Stimulated activated naive CD8-positive, alpha-beta T cell treated with anti-CD3 and anti-CD28 coated beads, Interleukin-15, Interleukin-2, amounts not matched to agents 100 ng/mL and 50 ng/mL, for 24 hours (primary cell): ENCODE results near the gene IP6K1.
"Not testable (repeated sequence)": the region's sequence is repeated elsewhere in the genome, so short reads cannot be mapped to it uniquely, and the experiment has no call there.

ENCODE experiments used
- H3K27ac Mint-ChIP-seq: one replicate; pipeline ENCODE4 v1.8.0; 2021; ENCODE audit warnings: mild to moderate bottlenecking, mixed read lengths
- H3K27me3 Mint-ChIP-seq: one replicate; pipeline ENCODE4 v1.8.0; 2021; ENCODE audit warnings: mixed read lengths
- H3K36me3 Mint-ChIP-seq: one replicate; pipeline ENCODE4 v1.8.0; 2021; ENCODE audit warnings: low read depth, mixed read lengths
- H3K4me1 Mint-ChIP-seq: one replicate; pipeline ENCODE4 v1.8.0; 2021; ENCODE audit warnings: low read depth, mixed read lengths
- H3K4me3 Mint-ChIP-seq: one replicate; pipeline ENCODE4 v1.8.0; 2021; ENCODE audit warnings: mild to moderate bottlenecking, mixed read lengths
- H3K9me3 Mint-ChIP-seq: one replicate; pipeline ENCODE4 v1.8.0; 2021; ENCODE audit warnings: mixed read lengths

IP6K1 gene

DNA sequence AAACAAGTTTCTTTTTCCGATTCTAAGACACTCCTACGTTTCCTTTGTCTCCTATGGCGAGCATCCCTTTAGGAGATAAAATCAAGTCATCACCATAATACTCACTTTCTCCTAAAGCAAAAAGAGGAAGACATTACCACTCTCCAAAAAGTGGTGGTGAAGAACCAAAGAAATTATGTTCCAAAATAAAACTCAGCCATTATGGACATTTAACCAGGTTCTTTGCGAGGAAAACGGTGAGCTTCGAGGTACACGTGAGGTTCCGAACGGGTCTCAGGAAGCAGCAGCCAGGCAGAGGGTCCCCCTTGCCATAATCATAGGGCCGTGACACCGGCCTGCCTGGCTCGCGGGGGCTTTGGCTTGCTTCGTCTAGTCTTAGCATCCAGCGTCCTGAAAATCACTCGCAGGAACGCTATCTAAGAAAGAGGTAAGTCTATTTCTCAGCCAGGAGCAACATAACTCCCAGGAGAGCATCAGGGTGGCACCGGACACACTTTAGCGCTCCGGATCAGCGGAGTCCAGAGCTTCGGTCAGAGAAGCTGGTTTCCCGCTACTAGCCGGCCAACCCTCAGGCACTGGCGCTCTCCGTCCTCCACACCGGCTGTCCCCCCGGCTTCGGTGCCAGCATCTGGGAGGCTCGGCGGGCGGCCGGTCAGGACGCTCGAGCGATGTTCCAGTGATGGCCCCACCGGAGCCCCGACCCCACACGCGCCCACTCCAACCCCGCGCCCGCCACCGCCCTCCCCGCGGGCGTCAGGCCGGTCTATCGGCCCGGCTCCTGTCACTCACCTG is 581 bp downstream of the IP6K1 start:
- Mint-ChIP-seq H3K4me1 (peaks cover 40% of the 10 kb centered on the region), H3K27me3 (no peaks in the 10 kb centered on the region), H3K36me3 (peaks cover 20% of the 10 kb centered on the region), H3K4me3 (peak overlapping the region; percentile 98), H3K9me3 (no peaks in the 10 kb centered on the region), H3K27ac (peak overlapping the region; percentile 91)

DNA sequence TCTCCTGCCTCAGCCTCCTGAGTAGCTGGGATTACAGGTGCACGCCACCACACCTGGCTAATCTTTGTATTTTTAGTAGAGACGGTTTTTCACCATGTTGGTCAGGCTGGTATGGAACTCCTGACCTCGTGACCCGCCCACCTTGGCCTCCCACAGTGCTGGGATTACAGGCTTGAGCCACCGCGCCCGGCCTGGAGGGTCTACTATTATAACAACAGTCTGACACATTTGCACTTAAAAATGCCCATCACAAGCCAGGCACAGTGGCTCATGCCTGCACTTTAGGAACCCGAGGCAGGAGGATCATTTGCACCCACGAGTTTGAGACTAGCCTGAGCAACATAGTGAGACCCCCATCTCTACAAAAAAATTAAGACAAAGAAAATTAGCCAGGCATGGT is 4.1 kb downstream of the IP6K1 start:
- H3K9me3 Mint-ChIP-seq, H3K4me3 Mint-ChIP-seq, H3K27ac Mint-ChIP-seq, H3K27me3 Mint-ChIP-seq: not testable (repeated sequence)
- peaks cover 33% of the 10 kb centered on the region for H3K36me3 Mint-ChIP-seq
- H3K4me1 Mint-ChIP-seq: peaks cover 55% of the 10 kb centered on the region

DNA sequence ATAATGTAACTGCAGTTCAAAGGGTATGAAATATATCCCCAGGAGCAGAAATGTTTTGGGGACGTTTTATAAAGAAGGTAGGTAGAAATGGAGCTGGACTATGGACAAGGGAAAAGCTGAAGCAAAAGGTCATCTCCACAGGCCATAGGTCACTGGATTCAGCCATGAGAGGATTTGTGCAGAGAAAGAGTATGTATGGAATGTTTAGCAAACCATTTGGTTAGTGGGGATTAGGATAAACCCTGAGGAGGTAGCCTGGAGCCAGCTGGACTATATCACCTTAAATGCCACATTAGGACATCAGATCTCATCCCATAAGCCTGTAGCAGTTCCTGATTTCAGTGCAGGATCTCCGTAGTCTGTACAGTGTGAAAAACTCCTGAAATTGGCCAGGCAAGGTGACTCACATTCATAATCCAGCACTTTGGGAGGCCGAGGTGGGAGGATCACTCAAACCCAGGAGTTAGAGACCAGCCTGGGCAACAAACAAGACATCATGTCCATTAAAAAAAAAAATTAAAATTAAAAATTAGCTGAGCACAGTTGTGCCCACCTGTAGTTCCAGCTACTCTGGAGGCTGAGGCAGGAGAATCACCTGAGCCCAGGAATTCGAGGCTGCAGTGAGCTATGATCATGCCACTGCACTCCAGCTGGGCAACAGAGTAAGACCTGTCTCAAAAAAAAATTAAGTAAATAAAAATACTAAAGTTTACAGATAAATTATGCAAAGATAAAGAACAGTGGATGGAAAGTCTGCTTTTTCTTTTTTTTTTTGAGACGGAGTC is 4.7 kb downstream of the IP6K1 start:
- Mint-ChIP-seq H3K9me3 (no peaks in the 10 kb centered on the region), H3K27me3 (no peaks in the 10 kb centered on the region), H3K4me1 (peaks cover 53% of the 10 kb centered on the region), H3K4me3 (no peak overlapping the region), H3K36me3 (peaks cover 37% of the 10 kb centered on the region), H3K27ac (no peak overlapping the region)

DNA sequence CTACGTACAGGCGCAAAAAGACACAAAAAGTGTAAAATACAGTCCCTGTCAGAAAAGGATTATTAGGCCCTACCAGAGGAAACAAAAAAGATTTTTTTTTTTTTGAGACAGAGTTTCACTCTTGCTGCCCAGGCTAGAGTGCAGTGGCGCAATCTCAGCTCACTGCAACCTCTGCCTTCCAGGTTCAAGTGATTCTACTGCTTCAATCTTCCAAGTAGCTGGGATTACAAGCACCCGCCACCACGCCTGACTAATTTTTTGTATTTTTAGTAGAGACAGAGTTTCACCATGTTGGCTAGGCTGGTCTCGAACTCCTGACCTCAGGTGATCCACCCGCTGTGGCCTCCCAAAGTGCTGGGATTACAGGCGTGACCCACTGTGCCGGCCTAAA is 5.4 kb downstream of the IP6K1 start:
- H3K27ac Mint-ChIP-seq, H3K9me3 Mint-ChIP-seq, H3K4me3 Mint-ChIP-seq, H3K27me3 Mint-ChIP-seq: not testable (repeated sequence)
- peaks cover 39% of the 10 kb centered on the region for H3K36me3 Mint-ChIP-seq
- peaks cover 53% of the 10 kb centered on the region for H3K4me1 Mint-ChIP-seq

DNA sequence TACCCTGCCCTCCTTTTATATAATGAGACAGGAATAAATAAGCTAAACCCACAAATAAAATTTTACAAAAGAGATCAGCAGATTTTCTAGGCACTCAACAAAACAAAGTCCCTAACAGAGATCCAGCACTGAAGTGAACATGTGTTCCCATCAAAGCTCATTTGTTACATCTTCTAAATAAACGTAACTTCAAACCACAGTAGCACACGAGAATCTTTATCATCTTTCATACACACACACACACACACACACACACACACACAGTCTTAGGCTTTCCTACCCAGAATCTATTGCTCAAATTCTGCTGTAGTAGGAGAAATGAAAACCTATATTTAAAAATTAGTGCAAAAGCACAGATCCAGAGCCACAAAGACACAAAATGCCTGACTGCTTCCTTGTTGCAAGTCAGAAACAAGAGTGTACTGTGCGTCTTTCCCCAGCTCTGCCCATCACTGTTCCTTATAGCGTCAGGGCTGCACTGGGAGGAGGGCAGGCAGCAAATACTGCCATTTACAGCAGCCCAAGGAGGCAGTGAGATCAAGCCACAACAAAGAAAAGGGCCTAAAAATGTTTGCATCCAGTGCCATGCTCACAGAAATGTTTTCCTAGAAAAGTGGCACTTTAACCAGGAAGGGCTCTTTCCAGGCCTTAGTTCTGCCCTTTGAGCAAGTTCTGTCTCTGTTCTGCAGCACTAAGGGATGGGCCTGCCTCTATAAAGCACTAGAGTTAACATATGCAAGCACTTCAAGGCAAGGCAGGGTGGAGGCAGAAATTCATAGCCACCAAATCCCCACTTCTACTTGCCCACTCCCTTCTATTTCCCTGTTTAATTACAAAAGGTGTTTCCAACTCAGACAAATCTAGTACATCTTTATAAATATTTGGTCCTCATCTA is 6.0 kb downstream of the IP6K1 start:
- Mint-ChIP-seq H3K27me3 (no peaks in the 10 kb centered on the region), H3K4me3 (no peak overlapping the region), H3K27ac (peak overlapping the region; percentile 21), H3K9me3 (no peaks in the 10 kb centered on the region), H3K4me1 (peaks cover 48% of the 10 kb centered on the region), H3K36me3 (peaks cover 35% of the 10 kb centered on the region)

DNA sequence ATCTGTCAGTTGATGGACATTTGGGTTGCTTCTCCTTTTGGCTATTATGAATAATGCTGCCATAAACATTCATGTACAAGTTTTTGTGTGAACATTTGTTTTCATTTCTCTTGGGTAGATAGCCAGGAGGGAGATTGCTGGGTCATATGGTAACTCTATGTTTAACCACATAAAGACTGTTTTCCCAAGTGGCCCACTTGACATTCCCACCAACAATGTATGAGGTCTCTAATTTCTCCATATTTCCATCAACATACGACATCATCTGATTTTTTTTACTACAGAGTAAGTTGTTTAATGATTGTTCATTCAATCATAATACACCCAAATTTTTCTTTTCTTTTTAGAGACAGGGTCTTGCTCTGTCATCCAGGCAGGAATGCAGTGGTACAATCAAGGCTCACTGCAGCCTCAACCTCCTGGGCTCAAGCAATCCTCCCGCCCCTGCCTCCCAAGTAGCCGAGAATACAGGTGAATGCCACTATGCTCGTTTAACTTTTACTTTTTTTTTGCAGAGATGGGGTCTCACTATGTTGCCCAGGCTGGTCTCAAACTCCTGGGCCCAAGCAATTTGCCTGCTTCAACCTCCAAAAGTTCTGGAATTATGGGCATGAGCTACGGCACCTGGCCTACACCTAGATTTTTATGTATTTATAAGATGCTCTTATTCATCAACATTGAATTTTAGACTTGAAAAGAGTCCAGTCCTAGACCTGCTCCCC is 6.8 kb downstream of the IP6K1 start:
- peaks cover 28% of the 10 kb centered on the region for H3K36me3 Mint-ChIP-seq
- no peaks in the 10 kb centered on the region for H3K9me3 Mint-ChIP-seq
- H3K27me3 Mint-ChIP-seq: no peaks in the 10 kb centered on the region
- H3K4me3 Mint-ChIP-seq: no peak overlapping the region
- peaks cover 43% of the 10 kb centered on the region for H3K4me1 Mint-ChIP-seq
- no peak overlapping the region for H3K27ac Mint-ChIP-seq

DNA sequence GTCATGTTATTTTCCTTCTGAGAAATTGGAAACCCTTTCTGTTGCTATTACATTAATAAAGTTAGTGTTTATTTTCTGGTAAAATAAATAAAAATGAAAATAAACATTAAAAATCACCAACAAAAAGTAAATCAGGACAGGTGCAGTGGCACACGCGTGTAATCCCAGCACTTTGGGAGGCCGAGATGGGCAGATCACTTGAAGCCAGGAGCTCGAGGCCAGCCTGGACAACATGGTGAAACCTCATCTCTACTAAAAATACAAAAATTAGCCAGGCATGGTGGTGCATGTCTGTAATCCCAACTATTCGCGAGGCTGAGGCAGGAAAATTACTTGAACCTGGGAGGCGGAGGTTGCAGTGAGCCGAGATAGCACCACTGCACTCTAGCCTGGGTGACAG is 10.2 kb downstream of the IP6K1 start:
- peaks cover 19% of the 10 kb centered on the region for H3K36me3 Mint-ChIP-seq
- H3K9me3 Mint-ChIP-seq, H3K27ac Mint-ChIP-seq, H3K4me3 Mint-ChIP-seq, H3K27me3 Mint-ChIP-seq: not testable (repeated sequence)
- peaks cover 35% of the 10 kb centered on the region for H3K4me1 Mint-ChIP-seq

DNA sequence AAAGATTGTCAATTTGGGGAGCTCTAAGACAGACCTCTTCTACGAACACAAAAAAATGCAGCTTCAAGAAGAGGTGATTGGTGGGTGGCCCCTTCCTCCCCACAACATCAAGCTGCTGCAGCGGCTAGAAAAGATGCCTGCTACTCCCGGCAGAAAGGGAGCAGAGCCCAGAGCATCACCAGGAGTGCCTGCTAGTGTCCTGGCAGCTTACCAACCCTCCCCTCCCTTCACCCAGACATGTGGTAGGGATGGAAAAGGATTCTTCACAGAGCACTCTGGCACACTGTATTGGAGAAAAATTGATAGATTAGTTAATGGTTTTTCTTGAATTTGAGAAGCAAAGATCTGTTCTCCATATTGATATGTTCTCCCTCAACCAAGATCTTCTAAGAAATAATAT is 10.8 kb downstream of the IP6K1 start:
- H3K9me3 Mint-ChIP-seq: no peaks in the 10 kb centered on the region
- peaks cover 33% of the 10 kb centered on the region for H3K4me1 Mint-ChIP-seq
- H3K27me3 Mint-ChIP-seq: no peaks in the 10 kb centered on the region
- H3K4me3 Mint-ChIP-seq: no peak overlapping the region
- no peak overlapping the region for H3K27ac Mint-ChIP-seq
- peaks cover 19% of the 10 kb centered on the region for H3K36me3 Mint-ChIP-seq

DNA sequence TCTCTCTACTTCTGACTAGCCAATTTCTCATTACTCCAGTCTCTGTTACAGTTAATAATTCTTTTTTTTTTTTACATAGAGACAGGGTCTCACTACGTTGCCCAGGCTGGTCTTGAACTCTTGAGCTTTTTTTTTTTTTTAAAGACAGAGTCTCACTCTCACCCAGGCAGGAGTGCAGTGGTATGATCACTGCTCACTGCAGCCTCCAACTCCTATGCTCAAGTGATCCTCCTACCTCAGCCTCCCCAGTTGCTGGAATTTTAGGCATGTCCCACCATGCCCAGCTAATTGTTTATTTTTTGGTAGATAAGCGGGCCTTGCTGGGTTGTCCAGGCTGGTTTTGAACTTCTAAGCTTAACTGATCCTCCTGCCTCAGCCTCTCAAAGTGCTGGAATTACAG is 13.6 kb downstream of the IP6K1 start:
- Mint-ChIP-seq H3K27ac (no peak overlapping the region), H3K4me1 (peaks cover 40% of the 10 kb centered on the region), H3K4me3 (no peak overlapping the region), H3K27me3 (no peaks in the 10 kb centered on the region), H3K36me3 (peaks cover 21% of the 10 kb centered on the region), H3K9me3 (no peaks in the 10 kb centered on the region)

DNA sequence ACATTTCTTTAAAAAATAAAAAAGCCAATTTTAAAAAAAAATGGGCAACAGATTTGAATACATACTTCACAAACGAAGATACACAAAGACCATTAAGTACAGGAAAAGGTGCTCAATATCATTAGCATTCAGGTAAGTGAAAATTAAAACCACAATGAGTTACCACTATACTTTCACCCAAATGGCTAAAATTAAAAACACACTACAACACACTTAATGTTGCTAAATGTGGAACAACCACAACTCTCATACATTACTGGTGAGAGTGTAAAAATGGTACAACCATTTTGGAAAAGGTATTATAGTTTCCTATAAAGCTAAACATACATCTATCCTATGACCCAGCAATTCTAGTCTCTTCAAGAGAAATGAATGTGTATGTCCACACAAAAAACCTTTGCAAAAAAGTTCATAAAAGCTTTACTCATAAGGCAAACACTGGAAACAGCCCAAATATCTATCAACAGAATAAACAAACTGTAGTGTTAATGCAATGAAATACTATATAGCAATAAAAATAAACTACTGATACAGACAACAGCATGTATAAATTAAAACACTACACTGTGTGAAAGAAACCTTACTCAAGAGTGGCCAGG is 14.9 kb downstream of the IP6K1 start:
- H3K4me1 Mint-ChIP-seq: peaks cover 36% of the 10 kb centered on the region
- no peak overlapping the region for H3K4me3 Mint-ChIP-seq
- peaks cover 16% of the 10 kb centered on the region for H3K36me3 Mint-ChIP-seq
- no peak overlapping the region for H3K27ac Mint-ChIP-seq
- H3K27me3 Mint-ChIP-seq: no peaks in the 10 kb centered on the region
- H3K9me3 Mint-ChIP-seq: no peaks in the 10 kb centered on the region

DNA sequence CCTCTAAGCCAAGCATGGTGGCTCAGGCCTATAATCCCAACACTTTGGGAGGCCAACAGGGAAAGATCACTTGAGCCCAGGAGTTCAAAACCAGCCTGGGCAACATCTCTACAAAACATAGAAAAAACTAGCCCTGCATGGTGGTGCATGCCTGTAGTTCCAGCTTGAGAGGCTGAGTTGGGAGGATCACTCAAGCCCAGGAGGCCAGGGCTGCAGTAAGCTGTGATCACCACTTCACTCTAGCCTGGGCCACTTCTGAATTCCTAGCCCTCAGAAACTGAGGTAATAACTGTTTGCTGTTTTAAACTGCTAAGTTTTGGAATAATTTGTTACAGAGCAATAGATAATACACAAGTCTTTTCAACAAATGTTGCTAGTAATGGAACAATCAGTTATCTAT is 16.4 kb downstream of the IP6K1 start:
- no peak overlapping the region for H3K27ac Mint-ChIP-seq
- no peaks in the 10 kb centered on the region for H3K9me3 Mint-ChIP-seq
- H3K27me3 Mint-ChIP-seq: no peaks in the 10 kb centered on the region
- H3K4me3 Mint-ChIP-seq: no peak overlapping the region
- peaks cover 17% of the 10 kb centered on the region for H3K36me3 Mint-ChIP-seq
- peaks cover 36% of the 10 kb centered on the region for H3K4me1 Mint-ChIP-seq

DNA sequence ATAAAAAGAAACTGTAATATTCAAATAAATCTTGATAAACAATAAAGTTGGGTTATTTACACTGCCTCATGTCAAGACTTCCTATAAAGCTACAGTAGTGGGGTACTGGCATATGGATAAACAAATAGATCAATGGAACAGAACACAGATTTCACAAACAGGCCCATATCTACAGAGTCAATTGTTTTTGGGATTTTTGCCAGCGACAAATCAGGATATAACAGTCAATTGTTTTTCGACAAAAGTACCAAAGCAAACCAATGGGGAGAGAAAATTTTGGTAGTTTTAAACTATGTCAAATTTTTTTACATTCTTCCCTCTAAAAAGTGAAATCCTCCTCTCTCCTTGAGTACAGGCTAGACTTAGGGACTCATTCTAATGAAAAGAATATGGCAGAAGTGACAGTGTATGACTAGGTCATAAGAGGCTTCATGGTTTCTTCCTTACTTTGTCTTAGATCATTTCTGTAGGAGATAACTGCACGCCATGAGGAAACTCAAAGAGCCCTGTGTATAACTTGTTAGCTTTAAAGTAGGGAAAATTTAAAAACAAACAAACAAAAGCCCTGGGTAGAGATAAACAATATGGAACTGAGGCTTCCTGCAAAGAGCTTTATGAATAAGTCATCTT is 16.9 kb downstream of the IP6K1 start:
- no peaks in the 10 kb centered on the region for H3K9me3 Mint-ChIP-seq
- H3K27ac Mint-ChIP-seq: no peak overlapping the region
- peaks cover 32% of the 10 kb centered on the region for H3K4me1 Mint-ChIP-seq

DNA sequence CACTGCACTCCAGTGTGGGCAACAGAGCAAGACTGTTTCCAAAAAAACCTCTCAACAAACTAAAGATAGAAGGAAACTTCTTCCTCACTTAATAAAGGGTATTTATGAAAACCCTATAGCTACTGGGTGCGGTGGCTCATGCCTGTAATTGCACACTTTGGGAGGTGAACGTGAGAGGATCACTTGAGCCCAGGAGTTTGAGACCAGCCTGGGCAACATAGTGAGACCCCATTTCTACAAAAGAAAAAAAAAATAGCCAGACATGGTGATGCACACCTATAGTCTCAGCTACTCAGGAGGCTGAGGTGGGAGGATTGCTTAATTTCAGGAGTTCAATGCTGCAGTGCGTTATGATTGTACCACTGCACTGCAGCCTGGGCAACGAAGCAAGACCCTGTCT is 22.4 kb downstream of the IP6K1 start:
- no peaks in the 10 kb centered on the region for H3K9me3 Mint-ChIP-seq
- no peak overlapping the region for H3K27ac Mint-ChIP-seq
- peaks cover 15% of the 10 kb centered on the region for H3K36me3 Mint-ChIP-seq
- no peaks in the 10 kb centered on the region for H3K27me3 Mint-ChIP-seq
- no peak overlapping the region for H3K4me3 Mint-ChIP-seq
- H3K4me1 Mint-ChIP-seq: peaks cover 12% of the 10 kb centered on the region

More for the DNA sequence above, 16.9 kb downstream of the IP6K1 start:
- Mint-ChIP-seq H3K36me3 (peaks cover 22% of the 10 kb centered on the region), H3K27me3 (no peaks in the 10 kb centered on the region), H3K4me3 (no peak overlapping the region)

DNA sequence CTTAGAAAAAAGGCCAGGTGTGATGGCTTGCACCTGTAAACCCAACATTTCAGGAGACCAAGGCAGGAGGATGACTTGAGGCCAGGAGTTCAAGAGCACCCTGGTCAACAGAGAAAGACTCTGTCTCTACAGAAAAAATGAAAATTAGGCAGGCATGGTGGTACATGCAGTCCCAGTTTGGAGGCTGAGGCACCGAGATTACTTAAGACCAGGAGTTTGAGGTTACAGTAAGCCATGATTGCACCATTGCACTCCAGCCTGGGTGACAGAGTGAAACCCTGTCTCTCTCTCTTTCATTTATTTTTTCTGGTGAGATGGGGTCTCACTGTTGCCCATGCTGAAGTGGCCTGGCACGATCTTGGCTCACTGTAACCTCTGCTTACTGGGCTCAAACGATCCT is 24.7 kb downstream of the IP6K1 start:
- Mint-ChIP-seq H3K4me1 (peaks cover 11% of the 10 kb centered on the region), H3K4me3 (no peak overlapping the region), H3K9me3 (no peaks in the 10 kb centered on the region), H3K27me3 (no peaks in the 10 kb centered on the region), H3K36me3 (peaks cover 6% of the 10 kb centered on the region), H3K27ac (no peak overlapping the region)
